Lower lobe of right lung (tissue), 2 donors: Measurements from ENCODE around the gene PSMC1. TPM values are rescaled to one million over a fixed set of nuclear protein-coding genes. Genes with fewer than 3 reads are reported as not detected.
A peak's percentile ranks its signal among the peaks of the same experiment; 100 is the strongest.

Source experiments
- ATAC-seq, 2 donors: fragments of 200-7000 bp; cut with Tn5 transposase; one replicate each; pipeline ENCODE4 v1.9.1; 2020 to 2022; ENCODE audit warnings: mild to moderate bottlenecking in 2 of 2, moderate library complexity in 2 of 2
- DNase-seq: peaks from one replicate; pipeline ENCODE4 v3.0.0-alpha.2; 2020
- H3K27ac ChIP-seq: fragments of 200-600 bp; one replicate; pipeline ENCODE4 v1.8.0; 2022
- H3K27me3 ChIP-seq: fragments of 200-600 bp; one replicate; pipeline ENCODE4 v1.8.0; 2022; ENCODE audit warnings: low read depth
- H3K36me3 ChIP-seq: fragments of 200-600 bp; one replicate; pipeline ENCODE4 v1.8.0; 2022; ENCODE audit warnings: mild to moderate bottlenecking
- H3K4me1 ChIP-seq: fragments of 200-600 bp; one replicate; pipeline ENCODE4 v1.8.0; 2022
- H3K4me3 ChIP-seq: fragments of 200-600 bp; one replicate; pipeline ENCODE4 v1.8.0; 2022; ENCODE audit warnings: mild to moderate bottlenecking
- H3K9me3 ChIP-seq: fragments of 200-600 bp; one replicate; pipeline ENCODE4 v1.8.0; 2022
- intact Hi-C: fragments of 100-400 bp; cut with DNase I; formaldehyde crosslinking; loops from one replicate; pipeline ENCODE4 v1.11.0; 2022
- total RNA-seq: library from RNA; stranded (reverse); fragmentation: NEBNext Ultra II Directional; extraction: Animal tissue kit (Norgen Biotek cat#: 25700); gene quantifications from one replicate; pipeline ENCODE4 v1.2.1, GENCODE V29; 2021
- TF ChIP-seq, protein P1 (sequence below): fragments of 200-600 bp; IDR thresholded peaks from one replicate; pipeline ENCODE4 v1.8.0; 2022; ENCODE audit warnings: antibody characterized with exemption, mild to moderate bottlenecking
- donor health status: DM: no; HTN: yes; CAD: no; lungs with severe emphysema.

Gene PSMC1
- total RNA-seq, 1 donor from 2014 or later = 61.7 TPM

DNA sequence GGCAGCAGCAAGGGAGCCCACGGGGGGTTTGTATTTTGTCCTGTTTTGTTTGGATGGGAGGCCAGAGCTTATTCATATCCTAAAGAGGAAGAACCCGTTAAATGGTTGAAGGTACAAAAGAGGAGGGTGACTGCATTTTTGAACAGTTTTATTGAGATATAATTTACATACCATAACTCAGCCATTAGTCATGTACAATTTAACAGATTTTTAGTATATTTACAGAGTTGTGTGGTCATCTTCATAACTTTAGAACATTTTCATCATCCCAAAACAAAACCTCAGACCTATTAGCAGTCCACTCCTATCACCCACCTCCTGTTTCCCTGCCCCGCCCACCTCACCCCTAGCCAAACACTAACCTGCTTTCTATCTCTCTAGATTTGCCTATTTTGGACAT lies 62.8 kb downstream of the PSMC1 start:
- ATAC-seq (no peak), DNase-seq (no peak)
- no peak overlapping the region for H3K4me3 ChIP-seq
- peaks cover 40% of the 10 kb centered on the region for H3K36me3 ChIP-seq
- intact Hi-C loops = no loop called here
- H3K9me3 ChIP-seq = no peaks in the 10 kb centered on the region
- H3K4me1 ChIP-seq = no peaks in the 10 kb centered on the region
- H3K27ac ChIP-seq = no peak overlapping the region
- no peaks in the 10 kb centered on the region for H3K27me3 ChIP-seq
- TF ChIP-seq, protein P1, sequence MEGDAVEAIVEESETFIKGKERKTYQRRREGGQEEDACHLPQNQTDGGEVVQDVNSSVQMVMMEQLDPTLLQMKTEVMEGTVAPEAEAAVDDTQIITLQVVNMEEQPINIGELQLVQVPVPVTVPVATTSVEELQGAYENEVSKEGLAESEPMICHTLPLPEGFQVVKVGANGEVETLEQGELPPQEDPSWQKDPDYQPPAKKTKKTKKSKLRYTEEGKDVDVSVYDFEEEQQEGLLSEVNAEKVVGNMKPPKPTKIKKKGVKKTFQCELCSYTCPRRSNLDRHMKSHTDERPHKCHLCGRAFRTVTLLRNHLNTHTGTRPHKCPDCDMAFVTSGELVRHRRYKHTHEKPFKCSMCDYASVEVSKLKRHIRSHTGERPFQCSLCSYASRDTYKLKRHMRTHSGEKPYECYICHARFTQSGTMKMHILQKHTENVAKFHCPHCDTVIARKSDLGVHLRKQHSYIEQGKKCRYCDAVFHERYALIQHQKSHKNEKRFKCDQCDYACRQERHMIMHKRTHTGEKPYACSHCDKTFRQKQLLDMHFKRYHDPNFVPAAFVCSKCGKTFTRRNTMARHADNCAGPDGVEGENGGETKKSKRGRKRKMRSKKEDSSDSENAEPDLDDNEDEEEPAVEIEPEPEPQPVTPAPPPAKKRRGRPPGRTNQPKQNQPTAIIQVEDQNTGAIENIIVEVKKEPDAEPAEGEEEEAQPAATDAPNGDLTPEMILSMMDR = no peak

DNA sequence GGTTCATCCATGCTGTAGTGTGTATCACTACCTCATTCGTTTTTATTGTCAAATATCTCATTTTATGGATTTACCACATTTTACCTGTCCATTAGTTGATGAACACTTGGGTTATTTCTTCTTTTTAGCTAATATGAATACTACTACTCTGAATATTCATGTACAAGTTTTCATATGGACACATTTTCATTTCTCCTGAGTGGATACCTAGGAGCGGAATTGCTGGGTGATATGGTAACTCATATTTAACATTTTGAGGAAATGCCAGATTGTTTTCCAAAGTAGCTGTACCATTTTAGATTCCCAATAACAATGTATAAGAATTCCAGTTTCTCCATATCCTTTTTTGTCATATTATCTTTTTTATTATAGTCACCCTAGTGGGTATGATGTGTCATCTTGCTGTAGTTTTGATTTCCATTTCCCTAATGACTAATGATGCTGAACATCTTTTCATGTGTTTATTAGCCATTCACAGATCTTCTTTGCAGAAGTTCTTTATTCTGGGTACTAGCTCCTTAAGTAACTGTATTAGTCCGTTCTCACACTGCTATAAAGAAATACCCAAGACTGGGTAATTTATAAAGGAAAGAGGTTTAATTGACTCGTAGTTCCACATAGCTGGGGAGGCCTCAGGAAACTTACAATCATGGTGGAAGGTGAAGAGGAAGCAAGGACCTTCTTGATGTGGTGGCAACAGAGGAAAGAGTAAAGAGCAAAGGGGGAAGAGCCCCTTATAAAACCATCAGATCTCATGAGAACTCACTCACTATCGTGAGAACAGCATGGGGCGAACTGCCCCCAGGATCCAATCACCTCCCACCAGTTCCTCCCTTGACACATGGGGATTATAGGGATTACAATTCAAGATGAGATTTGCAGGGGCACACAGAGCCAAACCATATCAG lies 63.5 kb downstream of the PSMC1 start:
- Histone ChIP-seq H3K36me3 (peaks cover 32% of the 10 kb centered on the region), H3K9me3 (no peaks in the 10 kb centered on the region), H3K4me3 (no peak overlapping the region), H3K27me3 (no peaks in the 10 kb centered on the region), H3K27ac (no peak overlapping the region), H3K4me1 (no peaks in the 10 kb centered on the region)
- no peak for ATAC-seq
- TF ChIP-seq, protein P1 = no peak
- intact Hi-C loops = no loop called here
- no peak for DNase-seq

DNA sequence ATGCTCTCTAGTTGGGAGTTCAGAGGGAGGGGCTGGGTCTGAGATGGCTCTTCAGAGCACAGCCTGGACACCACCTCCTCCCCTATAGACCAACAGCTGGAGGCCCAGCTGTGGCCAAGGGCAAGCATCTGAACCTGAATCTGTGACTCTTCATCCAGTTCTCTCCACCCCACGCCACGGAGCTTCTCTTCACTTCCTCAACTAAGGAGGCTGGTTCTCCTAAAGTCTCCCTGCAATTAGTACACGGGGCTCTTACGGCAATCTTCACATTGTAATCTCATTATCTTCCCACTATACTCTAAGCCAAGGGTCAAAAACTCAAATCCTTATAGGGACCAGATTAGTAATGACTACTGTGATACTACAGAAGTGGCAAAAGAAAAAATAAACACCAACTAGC lies 65.5 kb downstream of the PSMC1 start:
- DNase-seq (no peak), ATAC-seq (peak in 1 of 2 donors; percentile 17)
- intact Hi-C loops = no loop called here
- Histone ChIP-seq H3K27ac (no peak overlapping the region), H3K4me1 (no peaks in the 10 kb centered on the region), H3K4me3 (no peak overlapping the region), H3K27me3 (no peaks in the 10 kb centered on the region), H3K36me3 (peaks cover 12% of the 10 kb centered on the region), H3K9me3 (no peaks in the 10 kb centered on the region)
- TF ChIP-seq, protein P1 = no peak

Other genes starting within 250 kb of the PSMC1 start
- 1.2 TPM for gene KCNK13, start 194.6 kb upstream of the PSMC1 start, total RNA-seq
- 22.2 TPM for gene NRDE2, start 75.4 kb downstream of the PSMC1 start, total RNA-seq
- gene CALM1, start 140.5 kb downstream of the PSMC1 start, total RNA-seq = 518 TPM